OCI-LY3 (cell line): ENCODE data around the gene FRMPD4.

Experiments used
- CTCF ChIP-seq: fragments of 200-600, 300-600 bp; sonication (generic); IDR thresholded peaks from 2 replicates; pipeline ENCODE4 v1.5.1; 2014; ENCODE audit warnings: antibody characterized with exemption, low read length, low read depth
- EZH2phosphoT487 ChIP-seq: fragments of 200-600 bp; shearing (Covaris generic); IDR thresholded peaks from 2 replicates; pipeline ENCODE4 v1.6.1; 2018; ENCODE audit warnings: antibody characterized with exemption, mixed run types, low read depth

GRCh38 chrX:12411831-12412230, 273.6 kb downstream of the FRMPD4 start:
- TF ChIP-seq CTCF (no peak), EZH2phosphoT487 (no peak)
